Activated naive CD8-positive, alpha-beta T cell treated with anti-CD3 and anti-CD28 coated beads, Interleukin-2, amount 10 ng/mL, durations not matched to agents 7 days and 5 days (primary cell): ENCODE measurements around the gene XAB2. TPM values are rescaled to one million over a fixed set of nuclear protein-coding genes. Genes with fewer than 3 reads are reported as not detected.

Experiments
- ATAC-seq: fragments of 150-1000 bp; cut with Tn5 transposase; one replicate; pipeline ENCODE4 v1.10.0; 2021; ENCODE audit warnings: low read depth, moderate library complexity
- POLR2A ChIA-PET: fragments of 350-600 bp; sonication (Branson Sonifier 250); formaldehyde crosslinking; loops from one replicate; lab custom pipeline; 2021; ENCODE audit warnings: antibody characterized with exemption; lab: Charles Lee
- DNase-seq: peaks from one replicate; pipeline ENCODE4 v3.0.0; 2021
- H3K27ac Mint-ChIP-seq: one replicate; pipeline ENCODE4 v1.8.0; 2022; ENCODE audit warnings: mild to moderate bottlenecking, mixed read lengths
- H3K27me3 Mint-ChIP-seq: one replicate; pipeline ENCODE4 v1.8.0; 2022; ENCODE audit warnings: mild to moderate bottlenecking, moderate library complexity, mixed read lengths
- H3K36me3 Mint-ChIP-seq: one replicate; pipeline ENCODE4 v1.8.0; 2021; ENCODE audit warnings: mild to moderate bottlenecking, mixed read lengths
- H3K4me1 Mint-ChIP-seq: one replicate; pipeline ENCODE4 v1.8.0; 2021; ENCODE audit warnings: mixed read lengths
- H3K4me3 Mint-ChIP-seq: one replicate; pipeline ENCODE4 v1.8.0; 2022; ENCODE audit warnings: mild to moderate bottlenecking, moderate library complexity, mixed read lengths
- H3K9me3 Mint-ChIP-seq: one replicate; pipeline ENCODE4 v1.8.0; 2021; ENCODE audit warnings: mixed read lengths
- total RNA-seq, 2 experiments: library from RNA; stranded (reverse); gene quantifications; one replicate each; pipeline ENCODE4 v1.2.3, GENCODE V29; 2021

The XAB2 gene
- total RNA-seq, 2 experiments from 2014 or later: 53.5 to 58.1 TPM

DNA sequence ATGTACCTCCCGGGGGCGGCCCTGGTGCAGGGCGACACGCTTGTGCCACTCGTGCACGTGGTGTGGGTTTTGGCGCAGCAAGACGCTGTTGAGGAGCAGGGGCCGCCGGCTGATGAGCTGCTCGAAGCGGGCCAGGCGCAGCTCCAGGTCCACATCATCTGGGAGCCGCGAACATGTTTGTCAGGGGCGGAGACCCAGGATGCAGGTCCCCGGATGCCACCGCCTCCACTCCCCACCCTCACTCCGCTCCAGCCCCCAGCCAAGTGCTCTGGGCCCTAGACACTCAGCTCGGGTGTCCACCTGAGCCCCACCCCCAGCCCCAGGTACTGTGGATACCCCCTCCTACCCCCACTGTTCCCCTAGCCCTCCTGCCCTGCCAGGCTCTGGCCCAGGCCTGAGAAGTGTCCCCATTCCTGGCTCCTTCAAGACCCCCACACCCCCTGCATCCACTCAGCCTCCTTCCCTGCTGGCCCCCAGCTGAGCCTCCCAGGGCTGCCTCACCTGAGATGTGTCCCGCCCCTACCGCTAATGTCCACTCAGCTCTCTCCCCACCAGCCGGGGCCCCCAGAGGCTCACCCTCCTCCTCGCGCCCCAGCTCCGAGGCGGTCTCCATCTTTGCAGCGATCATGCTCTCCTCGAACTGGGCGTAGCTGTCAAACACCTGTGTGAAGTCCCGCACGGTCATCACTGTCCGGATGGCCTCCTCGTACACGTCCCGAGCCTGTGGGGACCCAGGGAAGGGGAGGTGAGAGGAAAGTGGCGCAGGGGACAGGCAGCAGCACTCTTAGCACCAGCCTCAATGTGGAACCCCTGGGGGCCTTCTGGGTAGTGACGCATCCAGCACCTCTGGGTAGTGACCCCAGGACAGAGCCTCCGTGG is 5.4 kb downstream of the XAB2 start:
- H3K4me1 Mint-ChIP-seq: peaks cover 12% of the 10 kb centered on the region
- no peaks in the 10 kb centered on the region for H3K9me3 Mint-ChIP-seq
- DNase-seq: no peak
- POLR2A ChIA-PET: no interaction called here
- H3K27ac Mint-ChIP-seq: no peak overlapping the region
- no peak for ATAC-seq
- no peak overlapping the region for H3K4me3 Mint-ChIP-seq
- peaks cover 11% of the 10 kb centered on the region for H3K36me3 Mint-ChIP-seq
- no peaks in the 10 kb centered on the region for H3K27me3 Mint-ChIP-seq

DNA sequence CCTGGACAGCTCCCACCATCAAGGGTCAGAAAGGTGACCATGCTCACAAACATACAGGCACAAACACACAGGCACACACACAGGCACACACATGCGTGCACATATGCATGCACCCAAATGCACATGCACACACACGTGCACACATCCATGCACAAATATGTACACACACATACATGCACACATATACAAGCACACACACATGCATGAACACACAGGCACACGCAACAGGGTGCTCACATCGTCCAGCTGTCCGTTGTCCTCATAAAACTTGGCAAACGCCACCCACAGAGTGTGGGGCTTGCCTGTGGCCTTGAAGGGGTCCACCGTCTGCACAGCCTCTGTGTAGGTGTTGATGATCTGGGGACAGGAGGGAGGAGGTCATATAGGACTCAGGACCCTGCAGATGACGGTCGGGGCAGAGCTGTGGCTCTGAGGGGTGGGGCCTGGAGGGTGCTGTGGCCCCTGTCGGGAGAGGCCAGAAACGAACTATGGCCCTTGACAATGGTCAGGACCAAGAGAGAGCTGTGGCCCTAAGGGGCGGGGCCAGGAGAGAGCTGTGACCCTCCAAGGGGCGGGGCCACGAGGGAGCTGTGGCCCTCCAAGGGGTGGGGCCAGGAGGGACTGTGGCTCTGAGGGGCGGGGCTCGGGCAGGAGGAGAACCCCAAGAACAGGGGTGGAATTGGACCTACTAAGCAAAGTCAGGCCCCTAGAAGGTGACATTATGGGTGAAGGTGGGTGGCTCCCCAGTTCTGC is 6.2 kb downstream of the XAB2 start:
- Mint-ChIP-seq H3K27me3 (no peaks in the 10 kb centered on the region), H3K36me3 (peaks cover 16% of the 10 kb centered on the region), H3K9me3 (no peaks in the 10 kb centered on the region), H3K4me1 (peaks cover 4% of the 10 kb centered on the region), H3K27ac (no peak overlapping the region), H3K4me3 (no peak overlapping the region)
- DNase-seq: no peak
- POLR2A ChIA-PET: no interaction called here
- no peak for ATAC-seq

- DNase-seq: no peak
- POLR2A ChIA-PET: interaction anchor here (1.5 kb wide), 1 partner anchor 9 kb away, joined by 3 read pairs; the partner anchor contains the start of gene PET100
Measured at GRCh38 chr19:7620442-7621412, 8.6 kb downstream of the XAB2 start.

GRCh38 chr19:7619671-7620441 is 9.5 kb downstream of the XAB2 start:
- Mint-ChIP-seq H3K9me3 (no peaks in the 10 kb centered on the region), H3K27me3 (no peaks in the 10 kb centered on the region), H3K27ac (no peak overlapping the region), H3K4me1 (no peaks in the 10 kb centered on the region), H3K36me3 (peaks cover 16% of the 10 kb centered on the region), H3K4me3 (no peak overlapping the region)
- ATAC-seq: no peak
- POLR2A ChIA-PET: interaction anchor here (0.6 to 1.5 kb wide), 2 partner anchors 10 to 130 kb away, joined by 3 read pairs; partner anchors contain the start of gene PET100
- no peak for DNase-seq

More at GRCh38 chr19:7620442-7621412, 8.6 kb downstream of the XAB2 start:
- Mint-ChIP-seq H3K27ac (no peak overlapping the region), H3K36me3 (peaks cover 16% of the 10 kb centered on the region), H3K4me1 (no peaks in the 10 kb centered on the region), H3K27me3 (no peaks in the 10 kb centered on the region), H3K9me3 (no peaks in the 10 kb centered on the region), H3K4me3 (no peak overlapping the region)
- no peak for ATAC-seq

DNA sequence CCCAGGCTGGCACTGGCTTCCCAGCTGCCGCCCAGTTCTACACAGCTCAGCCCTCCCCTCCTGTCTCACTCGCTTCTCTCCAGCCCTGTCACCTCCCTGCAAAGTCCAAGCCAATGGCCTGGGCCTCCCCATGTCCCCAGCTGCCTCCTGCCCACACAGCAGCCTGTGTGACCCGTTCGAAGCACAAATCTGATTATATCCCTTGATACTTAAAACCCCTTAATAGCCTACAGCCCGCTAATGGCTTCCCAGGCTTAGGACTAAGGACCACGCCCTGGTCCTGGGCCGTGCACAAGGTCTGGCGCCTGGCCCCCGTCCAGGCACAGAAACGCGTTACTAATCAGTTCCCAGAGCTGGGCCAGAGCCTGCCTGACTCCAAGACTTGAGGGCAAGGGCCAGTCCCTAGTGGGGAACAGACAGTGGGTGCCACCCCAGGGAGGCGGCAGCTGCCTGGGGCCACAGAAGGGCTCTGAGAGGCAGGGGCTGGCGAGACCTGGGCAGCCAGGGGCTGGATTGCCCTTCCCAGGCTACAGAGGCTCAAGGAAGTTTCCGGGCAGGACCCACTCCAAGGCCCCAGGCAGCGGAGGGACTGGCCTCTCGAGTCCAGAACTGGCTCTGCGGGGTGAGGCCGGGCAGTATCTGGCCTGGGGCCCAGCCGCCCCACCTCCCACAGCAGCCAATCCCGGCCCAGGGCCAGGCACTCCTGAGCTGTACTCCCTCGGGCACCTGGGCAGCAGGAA is 10.4 kb downstream of the XAB2 start:
- peaks cover 14% of the 10 kb centered on the region for H3K36me3 Mint-ChIP-seq
- no peak overlapping the region for H3K4me3 Mint-ChIP-seq
- ATAC-seq: no peak
- H3K27me3 Mint-ChIP-seq: no peaks in the 10 kb centered on the region
- DNase-seq: no peak
- POLR2A ChIA-PET: interaction anchor here (0.6 to 1.5 kb wide), 3 partner anchors 11 to 130 kb away, joined by 3 to 4 read pairs (median 3); partner anchors contain the start of genes PET100 and XAB2
- no peaks in the 10 kb centered on the region for H3K4me1 Mint-ChIP-seq
- no peak overlapping the region for H3K27ac Mint-ChIP-seq
- no peaks in the 10 kb centered on the region for H3K9me3 Mint-ChIP-seq

DNA sequence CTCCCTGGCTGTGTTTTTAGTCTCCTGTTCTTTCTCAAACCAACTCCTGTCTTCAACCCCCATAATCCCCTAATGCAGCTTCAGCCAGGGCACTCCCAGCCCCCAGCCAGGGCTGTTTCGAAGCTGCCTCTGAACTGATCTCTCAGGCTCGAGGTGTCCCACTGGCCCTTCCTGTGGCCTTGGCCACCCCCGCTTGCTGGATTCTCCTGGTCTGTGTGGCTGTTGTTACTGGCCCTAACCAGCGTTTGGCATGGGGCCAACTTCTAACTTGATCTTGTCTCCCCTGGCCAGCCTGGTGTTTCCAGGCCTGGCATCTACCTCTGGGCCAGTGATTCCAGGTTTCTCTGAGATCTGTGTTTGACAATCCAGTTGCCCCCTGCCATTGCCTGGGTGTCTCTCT is 11.0 kb downstream of the XAB2 start:
- Mint-ChIP-seq H3K27me3 (no peaks in the 10 kb centered on the region), H3K27ac (no peak overlapping the region), H3K4me3 (no peak overlapping the region), H3K4me1 (no peaks in the 10 kb centered on the region), H3K9me3 (no peaks in the 10 kb centered on the region), H3K36me3 (peaks cover 14% of the 10 kb centered on the region)
- POLR2A ChIA-PET: interaction anchor here (1.2 kb wide), 1 partner anchor 11 kb away, joined by 4 read pairs; the partner anchor contains the start of genes PET100 and XAB2
- ATAC-seq: no peak
- no peak for DNase-seq

DNA sequence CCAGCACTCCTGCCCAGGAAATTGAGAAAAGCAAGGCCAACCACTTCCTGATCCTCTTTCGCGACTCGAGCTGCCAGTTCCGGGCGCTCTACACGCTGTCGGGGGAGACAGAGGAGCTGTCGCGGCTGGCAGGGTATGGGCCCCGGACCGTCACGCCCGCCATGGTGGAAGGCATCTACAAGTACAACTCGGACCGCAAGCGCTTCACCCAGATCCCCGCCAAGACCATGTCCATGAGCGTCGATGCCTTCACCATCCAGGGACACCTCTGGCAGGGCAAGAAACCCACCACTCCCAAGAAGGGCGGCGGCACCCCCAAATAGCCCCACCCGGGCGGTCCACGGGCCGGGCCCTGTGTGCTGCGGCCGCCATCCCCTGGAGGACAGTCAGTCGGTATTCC is 11.6 kb downstream of the XAB2 start:
- Mint-ChIP-seq H3K4me1 (no peaks in the 10 kb centered on the region), H3K36me3 (peaks cover 11% of the 10 kb centered on the region), H3K9me3 (no peaks in the 10 kb centered on the region), H3K27ac (no peak overlapping the region), H3K27me3 (no peaks in the 10 kb centered on the region), H3K4me3 (no peak overlapping the region)
- ATAC-seq (no peak), DNase-seq (no peak)
- POLR2A ChIA-PET: interaction anchor here (1.2 kb wide), 1 partner anchor 12 kb away, joined by 4 read pairs; the partner anchor contains the start of genes PET100 and XAB2

DNA sequence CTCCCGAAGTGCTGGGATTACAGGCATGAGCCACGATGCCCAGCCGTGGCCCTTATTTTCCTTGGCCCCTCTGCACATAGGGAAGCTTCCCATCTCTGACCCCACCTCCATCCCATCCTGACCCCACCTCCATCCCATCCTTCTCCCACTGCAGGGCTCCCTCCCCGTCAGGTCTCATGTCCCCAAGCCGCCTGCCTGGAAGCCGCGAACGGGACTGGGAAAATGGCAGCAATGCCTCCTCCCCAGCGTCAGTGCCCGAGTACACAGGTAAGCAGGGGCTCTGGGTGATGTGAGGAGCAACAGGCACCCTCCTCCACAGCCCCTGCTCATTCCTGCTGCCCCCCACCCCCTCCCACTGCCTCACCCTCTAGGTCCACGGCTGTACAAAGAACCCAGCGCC is 12.2 kb downstream of the XAB2 start:
- POLR2A ChIA-PET: no interaction called here
- DNase-seq: no peak
- Mint-ChIP-seq H3K36me3 (peaks cover 11% of the 10 kb centered on the region), H3K4me1 (no peaks in the 10 kb centered on the region), H3K9me3 (no peaks in the 10 kb centered on the region), H3K27me3 (no peaks in the 10 kb centered on the region), H3K27ac (no peak overlapping the region), H3K4me3 (no peak overlapping the region)
- no peak for ATAC-seq

DNA sequence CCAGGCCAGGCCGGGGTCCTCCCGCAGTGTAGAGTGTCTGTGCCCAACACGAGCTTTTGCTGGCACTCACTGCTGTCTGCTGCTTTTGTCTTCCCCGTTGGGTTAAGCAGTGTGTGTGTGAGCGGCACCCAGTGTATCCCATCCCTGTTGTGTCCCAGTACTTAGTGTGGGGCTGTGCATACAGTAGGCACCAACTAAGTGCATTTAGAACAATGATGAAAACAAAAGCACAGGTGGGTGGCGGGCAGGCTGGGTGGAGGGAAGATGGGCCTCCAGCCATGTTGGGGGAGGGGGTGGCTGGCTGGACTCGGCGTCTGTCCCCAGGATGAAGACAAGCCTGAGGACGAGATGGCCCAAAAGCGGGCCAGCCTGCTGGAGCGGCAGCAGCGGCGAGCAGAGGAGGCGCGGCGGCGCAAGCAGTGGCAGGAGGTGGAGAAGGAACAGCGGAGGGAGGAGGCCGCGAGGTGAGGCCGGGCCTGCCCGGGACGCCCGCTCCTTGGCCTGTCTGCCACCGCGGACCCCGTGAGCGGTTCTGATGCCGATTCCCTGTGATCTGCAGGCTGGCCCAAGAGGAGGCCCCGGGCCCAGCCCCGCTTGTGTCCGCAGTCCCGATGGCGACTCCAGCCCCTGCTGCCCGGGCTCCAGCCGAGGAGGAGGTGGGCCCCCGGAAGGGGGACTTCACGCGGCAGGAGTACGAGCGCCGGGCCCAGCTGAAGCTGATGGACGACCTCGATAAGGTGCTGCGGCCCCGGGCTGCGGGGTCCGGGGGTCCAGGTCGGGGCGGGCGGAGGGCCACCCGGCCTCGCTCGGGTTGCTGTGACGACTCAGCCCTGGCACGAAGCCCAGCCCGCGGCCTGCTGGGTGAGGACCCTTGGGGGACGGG is 14.2 kb downstream of the XAB2 start:
- POLR2A ChIA-PET: no interaction called here
- ATAC-seq (no peak), DNase-seq (no peak)
- H3K36me3 Mint-ChIP-seq: peaks cover 7% of the 10 kb centered on the region
- no peak overlapping the region for H3K27ac Mint-ChIP-seq
- H3K4me3 Mint-ChIP-seq: no peak overlapping the region
- no peaks in the 10 kb centered on the region for H3K9me3 Mint-ChIP-seq
- H3K27me3 Mint-ChIP-seq: no peaks in the 10 kb centered on the region
- H3K4me1 Mint-ChIP-seq: no peaks in the 10 kb centered on the region

DNA sequence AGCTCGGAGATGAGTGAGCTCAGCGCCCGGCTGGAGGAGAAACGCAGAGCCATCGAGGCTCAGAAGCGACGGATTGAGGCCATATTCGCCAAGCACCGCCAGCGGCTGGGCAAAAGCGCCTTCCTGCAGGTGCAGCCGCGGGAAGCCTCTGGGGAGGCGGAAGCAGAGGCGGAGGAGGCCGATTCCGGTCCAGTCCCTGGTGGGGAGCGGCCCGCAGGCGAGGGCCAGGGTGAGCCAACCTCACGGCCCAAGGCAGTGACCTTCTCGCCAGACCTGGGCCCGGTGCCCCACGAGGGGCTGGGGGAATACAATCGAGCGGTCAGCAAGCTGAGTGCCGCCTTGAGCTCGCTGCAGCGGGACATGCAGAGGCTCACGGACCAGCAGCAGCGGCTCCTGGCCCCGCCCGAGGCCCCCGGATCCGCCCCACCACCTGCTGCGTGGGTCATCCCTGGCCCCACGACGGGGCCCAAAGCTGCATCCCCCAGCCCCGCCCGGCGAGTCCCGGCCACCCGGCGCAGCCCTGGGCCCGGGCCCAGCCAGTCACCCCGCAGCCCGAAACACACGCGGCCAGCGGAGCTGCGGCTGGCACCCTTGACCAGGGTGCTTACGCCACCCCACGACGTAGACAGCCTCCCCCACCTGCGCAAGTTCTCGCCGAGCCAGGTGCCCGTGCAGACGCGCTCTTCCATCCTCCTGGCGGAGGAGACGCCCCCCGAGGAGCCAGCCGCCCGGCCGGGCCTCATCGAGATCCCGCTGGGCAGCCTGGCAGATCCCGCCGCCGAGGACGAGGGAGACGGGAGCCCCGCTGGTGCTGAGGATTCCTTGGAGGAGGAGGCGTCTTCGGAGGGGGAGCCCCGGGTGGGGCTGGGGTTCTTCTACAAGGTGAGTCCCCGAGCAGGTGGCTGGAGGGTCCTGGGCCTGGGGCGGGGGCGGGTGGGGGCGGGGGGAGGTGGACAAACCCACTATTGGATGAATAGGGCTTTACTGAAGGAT is 16.8 kb downstream of the XAB2 start:
- POLR2A ChIA-PET: no interaction called here
- Mint-ChIP-seq H3K27ac (no peak overlapping the region), H3K27me3 (no peaks in the 10 kb centered on the region), H3K9me3 (no peaks in the 10 kb centered on the region), H3K36me3 (peaks cover 2% of the 10 kb centered on the region), H3K4me3 (no peak overlapping the region), H3K4me1 (no peaks in the 10 kb centered on the region)
- ATAC-seq: no peak
- no peak for DNase-seq
